HepG2 (cell line): ENCODE data around the gene KDM2B. TPM values are rescaled to one million over a fixed set of nuclear protein-coding genes. Genes with fewer than 3 reads are reported as not detected.
A peak's percentile ranks its signal among the peaks of the same experiment; 100 is the strongest.

Experiments used
- CENPBD1 ChIP-seq: sonication (generic); formaldehyde crosslinking; IDR thresholded peaks from 2 replicates; pipeline ENCODE4 v1.8.0; 2022; ENCODE audit warnings: missing genetic modification reagents, low read depth, mild to moderate bottlenecking, borderline replicate concordance
- DNMT1 ChIP-seq: sonication (generic); formaldehyde crosslinking; IDR thresholded peaks from 2 replicates; pipeline ENCODE4 v1.5.1; 2020; ENCODE audit warnings: mild to moderate bottlenecking, missing genetic modification reagents
- NFYB ChIP-seq: sonication (generic); formaldehyde crosslinking; IDR thresholded peaks from 2 replicates; pipeline ENCODE4 v1.4.0; 2020; ENCODE audit warnings: missing genetic modification reagents
- NRL ChIP-seq: sonication (generic); formaldehyde crosslinking; IDR thresholded peaks from 2 replicates; pipeline ENCODE4 v1.5.0; 2020; ENCODE audit warnings: missing genetic modification reagents, mild to moderate bottlenecking, moderate library complexity, borderline replicate concordance
- PAWR ChIP-seq: sonication (generic); formaldehyde crosslinking; IDR thresholded peaks from 2 replicates; pipeline ENCODE4 v1.4.0; 2020; ENCODE audit warnings: missing genetic modification reagents, mild to moderate bottlenecking, borderline replicate concordance
- POLR2AphosphoS2 ChIP-seq: IDR thresholded peaks from 2 replicates; pipeline ENCODE4 v1.6.1; 2011; ENCODE audit warnings: low read depth, low read length, improper control_type of control experiment
- SNRNP70 ChIP-seq: fragments of 200-400 bp; formaldehyde crosslinking; IDR thresholded peaks from 2 replicates; pipeline ENCODE4 v1.6.1; 2017; ENCODE audit warnings: mild to moderate bottlenecking, low read depth, low read length, moderate library complexity
- SP1 ChIP-seq, 2 experiments: fragments of 450-650 bp in 1 of 2; sonication (generic) in 1 of 2; formaldehyde crosslinking in 1 of 2; IDR thresholded peaks; 2 replicates each; pipeline versions ENCODE4 v1.4.0 to v1.6.1; 2016 to 2020; ENCODE audit warnings: missing genetic modification reagents in 1 of 2
- TGIF2 ChIP-seq: IDR thresholded peaks from 2 replicates; pipeline ENCODE4 v1.6.1; 2016; ENCODE audit warnings: control low read depth, missing compliant biosample characterization
- ZBTB20 ChIP-seq: sonication (generic); formaldehyde crosslinking; IDR thresholded peaks from 2 replicates; pipeline ENCODE4 v1.8.1; 2023; ENCODE audit warnings: missing genetic modification reagents, low read depth, mild to moderate bottlenecking, borderline replicate concordance
- ZBTB40 ChIP-seq, 2 experiments: fragments of 450-650 bp in 1 of 2; sonication (generic) in 1 of 2; formaldehyde crosslinking in 1 of 2; IDR thresholded peaks; 2 replicates each; pipeline versions ENCODE4 v1.6.1 to v1.8.0; 2016 to 2022; ENCODE audit warnings: antibody characterized with exemption in 1 of 2, mild to moderate bottlenecking in 1 of 2, missing genetic modification reagents in 1 of 2
- ZNF709 ChIP-seq: sonication (generic); formaldehyde crosslinking; IDR thresholded peaks from 2 replicates; pipeline ENCODE4 v1.5.0; 2020; ENCODE audit warnings: mild to moderate bottlenecking, missing genetic modification reagents
- ZSCAN29 ChIP-seq: sonication (generic); formaldehyde crosslinking; conservative IDR thresholded peaks from 2 replicates; pipeline ENCODE4 v1.4.0; 2020; ENCODE audit warnings: mild to moderate bottlenecking, missing genetic modification reagents
- polyA plus RNA-seq, 8 experiments: library from polyadenylated mRNA; depleted of rRNA in 3 of 8; stranded (reverse) in 7 of 8; unstranded in 1 of 8; fragments of >200 nt; fragmentation: Illumina TruSeq in 4 of 8; extraction: Trizol in 4 of 8; gene quantifications; 2 replicates each; pipeline versions ENCODE4 v1.2.1 to v1.2.3, GENCODE V29; 2011 to 2016; ENCODE audit warnings: low read depth in 4 of 8, missing spikeins in 1 of 8, mixed read lengths in 1 of 8; ENCODE audit not compliant: insufficient read depth in 1 of 8
- total RNA-seq, 5 experiments: library from RNA; depleted of rRNA; stranded (reverse); fragments of >200 nt; fragmentation: Illumina TruSeq; extraction: Trizol; gene quantifications; 2 replicates each; pipeline ENCODE4 v1.2.3, GENCODE V29; 2016; ENCODE audit warnings: low read depth in 1 of 5
- TF ChIP-seq, protein P1 (sequence below): sonication (generic); formaldehyde crosslinking; IDR thresholded peaks from 2 replicates; pipeline ENCODE4 v1.4.0; 2020; ENCODE audit warnings: missing genetic modification reagents

KDM2B gene
- total and polyA plus RNA-seq, 2 of the 13 experiments (the other 11 are each of a cell fraction or from before 2014, with no cell fraction given): 17.5 to 26.1 TPM

DNA sequence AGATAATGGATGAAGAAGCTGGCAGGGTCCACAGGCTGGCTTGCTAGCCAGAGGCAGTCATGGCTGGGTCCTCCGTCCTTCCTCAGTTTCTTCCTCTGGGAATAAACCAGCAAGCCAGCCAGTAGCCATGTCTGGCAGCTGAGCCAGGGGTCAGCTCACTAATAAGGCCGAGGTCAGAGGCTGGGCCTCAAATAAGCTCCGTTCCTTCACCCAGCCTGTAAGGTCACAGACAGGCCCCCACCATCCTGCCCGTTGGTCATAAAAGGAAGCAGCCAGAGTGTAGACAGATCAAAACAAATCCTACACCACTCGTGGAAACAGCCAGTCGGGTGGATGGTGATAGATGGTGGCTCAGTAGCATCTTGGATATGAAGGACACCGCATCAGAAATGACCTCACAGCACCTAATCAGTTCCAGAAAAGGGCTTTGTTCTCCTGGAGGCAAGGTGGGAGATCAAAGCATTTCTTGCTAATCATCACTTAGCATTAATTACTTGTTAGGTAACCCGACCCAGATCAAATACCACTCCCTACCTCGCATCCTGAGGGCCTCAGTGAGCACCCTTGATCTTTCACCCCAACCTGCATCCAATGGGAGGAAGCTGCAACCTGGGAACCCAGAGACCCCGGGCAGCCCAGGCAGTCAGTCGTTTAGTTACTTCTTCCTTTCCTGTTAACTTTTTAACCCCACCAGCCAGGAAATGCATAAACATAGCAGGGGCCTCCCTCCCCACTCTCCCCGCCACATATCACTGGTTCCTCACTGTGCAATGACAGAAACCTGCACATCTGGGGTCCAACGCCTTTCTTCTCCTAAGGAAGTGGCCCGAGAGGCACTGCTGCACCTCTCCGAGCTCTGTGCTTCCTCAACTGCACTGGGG is 90.2 kb downstream of the KDM2B start (continued):
- TF ChIP-seq ZBTB40 (IDR thresholded peaks at IDR 0.05): no peak
- 0 out of 2 replicates have a peak, but pooled peaks have one; percentile 11 for TF ChIP-seq ZBTB40 (CRISPR knock-in tag; IDR thresholded peaks at IDR 0.05)
- TF ChIP-seq ZBTB20: peak; percentile 35; the same call in 1 of the 2 replicates
- TF ChIP-seq PAWR: no peak
- TF ChIP-seq SP1 (IDR thresholded peaks at IDR 0.05): no peak
- no peak for TF ChIP-seq SP1 (CRISPR knock-in tag; IDR thresholded peaks at IDR 0.05)
- peak; percentile 49 for TF ChIP-seq NFYB
- TF ChIP-seq, protein P1, sequence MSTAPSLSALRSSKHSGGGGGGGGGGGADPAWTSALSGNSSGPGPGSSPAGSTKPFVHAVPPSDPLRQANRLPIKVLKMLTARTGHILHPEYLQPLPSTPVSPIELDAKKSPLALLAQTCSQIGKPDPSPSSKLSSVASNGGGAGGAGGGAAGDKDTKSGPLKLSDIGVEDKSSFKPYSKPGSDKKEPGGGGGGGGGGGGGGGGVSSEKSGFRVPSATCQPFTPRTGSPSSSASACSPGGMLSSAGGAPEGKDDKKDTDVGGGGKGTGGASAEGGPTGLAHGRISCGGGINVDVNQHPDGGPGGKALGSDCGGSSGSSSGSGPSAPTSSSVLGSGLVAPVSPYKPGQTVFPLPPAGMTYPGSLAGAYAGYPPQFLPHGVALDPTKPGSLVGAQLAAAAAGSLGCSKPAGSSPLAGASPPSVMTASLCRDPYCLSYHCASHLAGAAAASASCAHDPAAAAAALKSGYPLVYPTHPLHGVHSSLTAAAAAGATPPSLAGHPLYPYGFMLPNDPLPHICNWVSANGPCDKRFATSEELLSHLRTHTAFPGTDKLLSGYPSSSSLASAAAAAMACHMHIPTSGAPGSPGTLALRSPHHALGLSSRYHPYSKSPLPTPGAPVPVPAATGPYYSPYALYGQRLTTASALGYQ: peak; percentile 91
- 0 out of 2 replicates have a peak, but pooled peaks have one; percentile 57 for TF ChIP-seq CENPBD1 (CRISPR knock-in tag)
- TF ChIP-seq ZSCAN29: 0 out of 2 replicates have a peak, but pooled peaks have one; percentile 17
- TF ChIP-seq TGIF2: 0 out of 2 replicates have a peak, but pooled peaks have one; percentile 16
- TF ChIP-seq NRL (CRISPR knock-in tag): no peak
- TF ChIP-seq ZNF709 (CRISPR knock-in tag): 0 out of 2 replicates have a peak, but pooled peaks have one; percentile 29
- TF ChIP-seq POLR2AphosphoS2: no peak
- no peak for TF ChIP-seq SNRNP70
- TF ChIP-seq DNMT1 (CRISPR knock-in tag): 0 out of 2 replicates have a peak, but pooled peaks have one; percentile 33
